Prostate gland (tissue), 2 donors: ENCODE results near the gene ZIM2.

ENCODE experiments used
- CTCF ChIP-seq, 4 experiments: fragments of 200-600 bp in 2 of 4; fragments of 450-650 bp in 2 of 4; sonication (generic) in 2 of 4; IDR thresholded peaks; 1 replicate in 3 of 4; 2 replicates in 1 of 4; pipeline ENCODE4 v1.5.1; 2016 to 2019; ENCODE audit warnings: antibody characterized with exemption in 4 of 4, mild to moderate bottlenecking in 2 of 4, moderate library complexity in 2 of 4
- POLR2A ChIP-seq: fragments of 450-650 bp; IDR thresholded peaks from one replicate; pipeline ENCODE4 v1.6.1; 2016; ENCODE audit warnings: antibody characterized with exemption, mild to moderate bottlenecking
- POLR2AphosphoS5 ChIP-seq: sonication (generic); formaldehyde crosslinking; IDR thresholded peaks from one replicate; pipeline ENCODE4 v1.6.1; 2017; ENCODE audit warnings: antibody characterized with exemption

- no peak for TF ChIP-seq POLR2A
- TF ChIP-seq CTCF (IDR thresholded peaks at IDR 0.05): no peak
- no peak for TF ChIP-seq POLR2AphosphoS5
Measured at GRCh38 chr19:56835401-56835800, 5.1 kb downstream of the ZIM2 start.
